ENCODE data around the gene TEX22.

GRCh38 chr14:105450123-105450505 is 51.8 kb downstream of the TEX22 start:
- TF ChIP-seq CTCF (IDR thresholded peaks at IDR 0.05) (no peak), POLR2A (IDR thresholded peaks at IDR 0.05) (no peak)
